HG03521 (cell line): ENCODE measurements around the gene MGRN1.

Experiments used
- ATAC-seq: cut with Tn5 transposase; IDR thresholded peaks from one replicate; pipeline ENCODE4 v1.9.1; 2021; ENCODE audit warnings: mild to moderate bottlenecking, moderate library complexity; ENCODE audit not compliant: unreplicated experiment

MGRN1 gene

GRCh38 chr16:4623593-4623992, 1.0 kb upstream of the MGRN1 start:
- no peak for ATAC-seq

GRCh38 chr16:4624827-4625559, 367 bp downstream of the MGRN1 start:
- peak; percentile 42 for ATAC-seq

GRCh38 chr16:4625560-4626159, 1.0 kb downstream of the MGRN1 start:
- ATAC-seq: no peak

- ATAC-seq: no peak
Measured at GRCh38 chr16:4626396-4626795, 1.8 kb downstream of the MGRN1 start.

- no peak for ATAC-seq
Measured at GRCh38 chr16:4628283-4628682, 3.7 kb downstream of the MGRN1 start.

- ATAC-seq: no peak
Measured at GRCh38 chr16:4631444-4631843, 6.8 kb downstream of the MGRN1 start.

GRCh38 chr16:4633910-4634635, 9.4 kb downstream of the MGRN1 start:
- no peak for ATAC-seq

- ATAC-seq: no peak
Measured at GRCh38 chr16:4634768-4635167, 10.1 kb downstream of the MGRN1 start.

GRCh38 chr16:4636196-4636595, 11.6 kb downstream of the MGRN1 start:
- ATAC-seq: no peak

GRCh38 chr16:4637501-4638166, 13.0 kb downstream of the MGRN1 start:
- ATAC-seq: no peak

GRCh38 chr16:4639899-4640509, 15.4 kb downstream of the MGRN1 start:
- ATAC-seq: no peak

GRCh38 chr16:4640572-4641305, 16.1 kb downstream of the MGRN1 start:
- no peak for ATAC-seq

- ATAC-seq: no peak
Measured at GRCh38 chr16:4641306-4641687, 16.7 kb downstream of the MGRN1 start.

- ATAC-seq: no peak
Measured at GRCh38 chr16:4641895-4642294, 17.3 kb downstream of the MGRN1 start.

- no peak for ATAC-seq
Measured at GRCh38 chr16:4646773-4647643, 22.4 kb downstream of the MGRN1 start.

GRCh38 chr16:4647644-4647980, 23.0 kb downstream of the MGRN1 start:
- ATAC-seq: no peak

GRCh38 chr16:4648917-4649316, 24.3 kb downstream of the MGRN1 start:
- ATAC-seq: no peak

- no peak for ATAC-seq
Measured at GRCh38 chr16:4649744-4650442, 25.3 kb downstream of the MGRN1 start.
